Renal cortex interstitium (tissue), 11 donors: Measurements from ENCODE around the gene SUSD6. TPM values are rescaled to one million over a fixed set of nuclear protein-coding genes. Genes with fewer than 3 reads are reported as not detected.

Experiments
- DNase-seq, 11 donors: peaks; one replicate each; pipeline ENCODE4 v3.0.0-alpha.2; 2013; ENCODE audit warnings: low read depth in 9 of 11, low spot score in 4 of 11; ENCODE audit errors: extremely low read depth in 1 of 11
- polyA plus RNA-seq, 3 donors: library from polyadenylated mRNA; unstranded; fragments of 120-200 nt; gene quantifications; one replicate each; pipeline ENCODE4 v1.2.1, GENCODE V29; 2013; ENCODE audit not compliant: insufficient read length in 3 of 3

Gene SUSD6
- polyA plus RNA-seq, 3 donors: 19.4 to 22.8 (median 19.8) TPM

GRCh38 chr14:69613312-69614073 is 2.1 kb downstream of the SUSD6 start:
- DNase-seq: no peak

- no peak for DNase-seq
Observed at GRCh38 chr14:69614592-69614991, 3.2 kb downstream of the SUSD6 start.

GRCh38 chr14:69615121-69615495 is 3.7 kb downstream of the SUSD6 start:
- no peak for DNase-seq

- no peak for DNase-seq
Observed at GRCh38 chr14:69615496-69616407, 4.4 kb downstream of the SUSD6 start.

GRCh38 chr14:69616408-69616773 is 5.0 kb downstream of the SUSD6 start:
- no peak for DNase-seq

- DNase-seq: no peak
Observed at GRCh38 chr14:69617796-69618195, 6.4 kb downstream of the SUSD6 start.

GRCh38 chr14:69619012-69619411 is 7.6 kb downstream of the SUSD6 start:
- DNase-seq: no peak

GRCh38 chr14:69620211-69620611 is 8.8 kb downstream of the SUSD6 start:
- no peak for DNase-seq

GRCh38 chr14:69620981-69621380 is 9.6 kb downstream of the SUSD6 start:
- DNase-seq: no peak

- DNase-seq: no peak
Observed at GRCh38 chr14:69624136-69624535, 12.7 kb downstream of the SUSD6 start.

GRCh38 chr14:69625299-69626131 is 14.1 kb downstream of the SUSD6 start:
- no peak for DNase-seq

- DNase-seq: no peak
Observed at GRCh38 chr14:69626132-69626500, 14.7 kb downstream of the SUSD6 start.

- no peak for DNase-seq
Observed at GRCh38 chr14:69629225-69630127, 18.1 kb downstream of the SUSD6 start.

GRCh38 chr14:69630360-69630759 is 19.0 kb downstream of the SUSD6 start:
- no peak for DNase-seq

GRCh38 chr14:69631509-69631908 is 20.1 kb downstream of the SUSD6 start:
- no peak for DNase-seq

- DNase-seq: no peak
Observed at GRCh38 chr14:69632164-69632563, 20.8 kb downstream of the SUSD6 start.

GRCh38 chr14:69632593-69633151 is 21.3 kb downstream of the SUSD6 start:
- no peak for DNase-seq

GRCh38 chr14:69633238-69633637 is 21.8 kb downstream of the SUSD6 start:
- DNase-seq: no peak
